ENCODE measurements around the gene SCAMP2. TPM values are rescaled to one million over a fixed set of nuclear protein-coding genes. Genes with fewer than 3 reads are reported as not detected.

The SCAMP2 gene
- total and polyA plus RNA-seq, 4 donors, result 21.7 to 42.5 (median 29.1) TPM

- Histone ChIP-seq H3K36me3 (ENCODE audit: control insufficient read depth in 4 of 4, insufficient read depth in 3 of 4, low read depth in 1 of 4, low read length in 3 of 4) (peaks cover 2 to 15% (median 8%) of the 10 kb centered on the region in 4 donors), H3K27ac (ENCODE audit: low read depth in 1 of 2, low read length in 2 of 2) (no peak overlapping the region), H3K27me3 (ENCODE audit: control insufficient read depth in 4 of 4, insufficient read depth in 4 of 4, low read length in 3 of 4) (no peaks in the 10 kb centered on the region), H3K4me3 (ENCODE audit: low read depth in 1 of 3, low read length in 3 of 3) (no peak overlapping the region), H3K9ac (ENCODE audit: low read depth in 1 of 2, low read length in 2 of 2) (no peak overlapping the region), H3K4me1 (ENCODE audit: control insufficient read depth in 4 of 4, insufficient read depth in 4 of 4, low read length in 3 of 4) (peaks cover 0 to 16% (median 8%) of the 10 kb centered on the region in 4 donors), H3K9me3 (ENCODE audit: control insufficient read depth in 4 of 4, low read length in 3 of 4) (no peaks in the 10 kb centered on the region)
- 92% methylated on average over 31 of the region's 31 CpGs for WGBS
- TF ChIP-seq FOXA2 (IDR thresholded peaks at IDR 0.05) (no peak), FOXA1 (IDR thresholded peaks at IDR 0.05) (no peak), JUND (IDR thresholded peaks at IDR 0.05) (no peak), NR2F2 (IDR thresholded peaks at IDR 0.05) (no peak), EGR1 (IDR thresholded peaks at IDR 0.05; ENCODE audit: low read depth in 2 of 2) (no peak), GABPA (IDR thresholded peaks at IDR 0.05 in 1 of 2, conservative IDR thresholded peaks at IDR 0.05 in 1 of 2) (no peak), RXRA (IDR thresholded peaks at IDR 0.05) (no peak), ATF3 (IDR thresholded peaks at IDR 0.05) (no peak), HNF4A (conservative IDR thresholded peaks at IDR 0.05) (no peak), MAX (IDR thresholded peaks at IDR 0.05) (no peak), HNF4G (IDR thresholded peaks at IDR 0.05) (no peak), SP1 (IDR thresholded peaks at IDR 0.05) (no peak), TAF1 (conservative IDR thresholded peaks at IDR 0.05) (no peak), YY1 (IDR thresholded peaks at IDR 0.05) (no peak), CTCF (IDR thresholded peaks at IDR 0.05; ENCODE audit: low read depth, low read length, missing input control) (no peak), RAD21 (IDR thresholded peaks at IDR 0.05) (no peak), ZBTB33 (IDR thresholded peaks at IDR 0.05) (no peak), REST (IDR thresholded peaks at IDR 0.05) (no peak)
- DNase-seq (ENCODE audit: low spot score), result no peak
Observed at GRCh38 chr15:74839526-74840395, 33.4 kb downstream of the SCAMP2 start.

All from liver (tissue), 9 donors.